Heart left ventricle (tissue), 16 donors: ENCODE measurements around the gene SORBS1. TPM values are rescaled to one million over a fixed set of nuclear protein-coding genes. Genes with fewer than 3 reads are reported as not detected.

Experiments used
- ATAC-seq, 4 donors: fragments of 200-7000 bp; cut with Tn5 transposase; one replicate each; pipeline ENCODE4 v1.9.1; 2020 to 2022; ENCODE audit warnings: moderate library complexity in 4 of 4, mild to moderate bottlenecking in 3 of 4, moderate number of reproducible peaks in 1 of 4
- DNase-seq, 5 donors: peaks; one replicate each; pipeline ENCODE4 v3.0.0-alpha.2; 2020
- H3K27ac ChIP-seq, 12 donors: fragments of 200-600 bp; sonication (generic) in 4 of 12; one replicate each; pipeline versions ENCODE4 v1.5.0 to v1.8.0; 2016 to 2022; ENCODE audit warnings: mild to moderate bottlenecking in 2 of 12
- H3K27me3 ChIP-seq, 9 donors: fragments of 200-600 bp; sonication (generic) in 2 of 9; one replicate each; pipeline versions ENCODE4 v1.5.1 to v1.8.0; 2016 to 2022; ENCODE audit warnings: mild to moderate bottlenecking in 3 of 9
- H3K36me3 ChIP-seq, 9 donors: fragments of 200-600 bp; sonication (generic) in 2 of 9; one replicate each; pipeline versions ENCODE4 v1.5.0 to v1.8.0; 2018 to 2022; ENCODE audit warnings: mild to moderate bottlenecking in 2 of 9
- H3K4me1 ChIP-seq, 12 donors: fragments of 200-600 bp; sonication (generic) in 4 of 12; one replicate each; pipeline versions ENCODE4 v1.5.0 to v1.8.0; 2016 to 2022; ENCODE audit warnings: mild to moderate bottlenecking in 3 of 12
- H3K4me3 ChIP-seq, 12 donors: fragments of 200-600 bp; sonication (generic) in 4 of 12; one replicate each; pipeline versions ENCODE4 v1.5.0 to v1.8.0; 2017 to 2022; ENCODE audit warnings: mild to moderate bottlenecking in 9 of 12, moderate library complexity in 4 of 12
- H3K9me3 ChIP-seq, 12 donors: fragments of 200-600 bp; sonication (generic) in 4 of 12; one replicate each; pipeline versions ENCODE4 v1.5.0 to v1.8.0; 2016 to 2022; ENCODE audit warnings: mild to moderate bottlenecking in 1 of 12
- POLR2A ChIP-seq, 2 donors: fragments of 450-650 bp; IDR thresholded peaks; one replicate each; pipeline ENCODE4 v1.6.1; 2017; ENCODE audit warnings: antibody characterized with exemption in 2 of 2, mild to moderate bottlenecking in 2 of 2, moderate library complexity in 2 of 2
- WGBS, 4 donors: extraction: QIAGEN DNeasy Blood & Tissue Kit in 2 of 4; methylation state at CpG; one replicate each; pipeline versions ENCODE4 v1.1.5 to v1.1.7; 2013 to 2018; 5-methylcytosine and 5-hydroxymethylcytosine counted together
- intact Hi-C, 10 donors: fragments of 100-400 bp; cut with DNase I; formaldehyde crosslinking; loops; one replicate each; pipeline versions ENCODE4 v1.11.1 to v1.14.2; 2022
- polyA plus RNA-seq, 2 donors: library from polyadenylated mRNA; stranded (reverse); fragments of 200-250 nt; gene quantifications; one replicate each; pipeline ENCODE4 v1.2.3, GENCODE V29; 2013
- total RNA-seq, 9 donors: library from RNA; depleted of rRNA in 2 of 9; stranded (reverse); fragments of >200 nt in 2 of 9; fragmentation: NEBNext Ultra II Directional in 3 of 9; extraction: Animal tissue kit (Norgen Biotek cat#: 25700) in 3 of 9; gene quantifications; one replicate each; pipeline versions ENCODE4 v1.1.0 to v1.2.4, GENCODE V29; 2016 to 2023
- TF ChIP-seq, protein P1 (sequence below), 12 donors: fragments of 200-600 bp; sonication (generic) in 4 of 12; IDR thresholded peaks; one replicate each; pipeline versions ENCODE4 v1.5.0 to v1.8.0; 2018 to 2022; ENCODE audit warnings: antibody characterized with exemption in 12 of 12, mild to moderate bottlenecking in 5 of 12
- donor health status: ischemic (EF 13 %, LVEDD 7.1; RV severe dilation, severe dysfunction).
- donor health status: healthy with polysubstance abuse.
- donor health status: DM: no; HTN: yes; CAD: no.
- donor health status: DM: no; HTN: no; CAD: no.
- donor health status: ischemic (EF 25% LVEDD 6.9; RV normal size, moderate dysfunction).
- donor health status: ischemic (EF 25% LVEDD 5.7; RV mildly dilated, moderate dysfunction).
- donor health status: healthy.
- donor health status: DM: yes; HTN: yes; CAD: no.
- donor health status: ischemic (EF 35%, LVEDD 5.7; RV mildly dilated, moderate dysfunction).
- donor health status: nonischemic (EF 11% LVEDD 7.7; RV severe dilation, severe dysfunction).
- donor health status: DM: yes; HTN: yes; CAD: no.
- donor health status: PGD.
- donor health status: ischemic (EF 29% LVEDD 5.4; RV normal size, mild dysfunction).
- donor health status: nonischemic (EF 23%, LVEDD 6.1; RV moderate dilation, normal function).

The SORBS1 gene
- total and polyA plus RNA-seq, 11 donors, result 355 to 1,440 (median 886) TPM

DNA sequence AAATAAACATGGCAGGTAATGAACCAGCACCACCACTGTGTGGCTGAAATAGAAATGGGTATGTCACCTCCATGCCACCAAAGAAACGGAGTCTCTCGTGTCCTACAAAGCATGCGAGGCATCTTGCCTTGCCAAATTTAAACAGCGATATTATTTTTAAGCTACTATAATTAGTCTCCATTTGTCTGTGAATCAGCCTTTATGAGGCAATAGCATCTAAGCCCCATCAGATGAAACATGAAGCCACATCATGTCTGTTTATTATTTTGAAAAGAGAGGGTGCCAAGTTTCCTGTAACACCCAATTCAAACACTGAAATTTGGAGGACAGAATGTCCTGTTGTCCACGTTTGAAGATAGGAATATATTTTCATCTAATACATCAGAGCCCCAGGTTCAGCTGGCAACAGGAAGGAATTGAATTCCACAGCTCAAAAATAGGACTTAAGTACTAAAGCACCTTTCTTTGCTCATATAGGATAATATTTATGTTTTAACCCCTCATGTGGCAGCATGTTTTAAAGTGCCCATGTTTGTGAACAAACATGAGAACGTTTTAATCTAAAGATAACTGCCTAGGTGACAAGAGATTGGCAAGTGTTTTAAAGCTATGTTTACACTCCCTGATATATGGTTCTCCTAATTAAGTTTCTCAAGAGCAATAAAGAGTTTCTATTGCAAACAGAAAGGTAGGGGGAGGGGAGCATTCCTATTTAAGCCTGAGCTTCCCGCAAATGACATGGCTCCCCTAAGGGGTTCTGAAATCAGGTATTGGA, 86.8 kb downstream of the SORBS1 start:
- intact Hi-C loops, result loop anchor here in 4 of 10 donors (2.0 to 5.0 kb wide), 5 partner anchors 24 to 128 kb away; partner anchors contain the start of gene SORBS1 (in 1 of the 4)
- WGBS, 4 donors, result 9 to 13% (median 12%) methylated on average over 7 of the region's 7 CpGs
- TF ChIP-seq, protein P1, sequence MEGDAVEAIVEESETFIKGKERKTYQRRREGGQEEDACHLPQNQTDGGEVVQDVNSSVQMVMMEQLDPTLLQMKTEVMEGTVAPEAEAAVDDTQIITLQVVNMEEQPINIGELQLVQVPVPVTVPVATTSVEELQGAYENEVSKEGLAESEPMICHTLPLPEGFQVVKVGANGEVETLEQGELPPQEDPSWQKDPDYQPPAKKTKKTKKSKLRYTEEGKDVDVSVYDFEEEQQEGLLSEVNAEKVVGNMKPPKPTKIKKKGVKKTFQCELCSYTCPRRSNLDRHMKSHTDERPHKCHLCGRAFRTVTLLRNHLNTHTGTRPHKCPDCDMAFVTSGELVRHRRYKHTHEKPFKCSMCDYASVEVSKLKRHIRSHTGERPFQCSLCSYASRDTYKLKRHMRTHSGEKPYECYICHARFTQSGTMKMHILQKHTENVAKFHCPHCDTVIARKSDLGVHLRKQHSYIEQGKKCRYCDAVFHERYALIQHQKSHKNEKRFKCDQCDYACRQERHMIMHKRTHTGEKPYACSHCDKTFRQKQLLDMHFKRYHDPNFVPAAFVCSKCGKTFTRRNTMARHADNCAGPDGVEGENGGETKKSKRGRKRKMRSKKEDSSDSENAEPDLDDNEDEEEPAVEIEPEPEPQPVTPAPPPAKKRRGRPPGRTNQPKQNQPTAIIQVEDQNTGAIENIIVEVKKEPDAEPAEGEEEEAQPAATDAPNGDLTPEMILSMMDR (IDR thresholded peaks at IDR 0.05), result peak in 4 of 12 donors; percentile 14 to 34 (median 24)
- peak in 1 of 2 donors; percentile 28 for TF ChIP-seq POLR2A (IDR thresholded peaks at IDR 0.05)

DNA sequence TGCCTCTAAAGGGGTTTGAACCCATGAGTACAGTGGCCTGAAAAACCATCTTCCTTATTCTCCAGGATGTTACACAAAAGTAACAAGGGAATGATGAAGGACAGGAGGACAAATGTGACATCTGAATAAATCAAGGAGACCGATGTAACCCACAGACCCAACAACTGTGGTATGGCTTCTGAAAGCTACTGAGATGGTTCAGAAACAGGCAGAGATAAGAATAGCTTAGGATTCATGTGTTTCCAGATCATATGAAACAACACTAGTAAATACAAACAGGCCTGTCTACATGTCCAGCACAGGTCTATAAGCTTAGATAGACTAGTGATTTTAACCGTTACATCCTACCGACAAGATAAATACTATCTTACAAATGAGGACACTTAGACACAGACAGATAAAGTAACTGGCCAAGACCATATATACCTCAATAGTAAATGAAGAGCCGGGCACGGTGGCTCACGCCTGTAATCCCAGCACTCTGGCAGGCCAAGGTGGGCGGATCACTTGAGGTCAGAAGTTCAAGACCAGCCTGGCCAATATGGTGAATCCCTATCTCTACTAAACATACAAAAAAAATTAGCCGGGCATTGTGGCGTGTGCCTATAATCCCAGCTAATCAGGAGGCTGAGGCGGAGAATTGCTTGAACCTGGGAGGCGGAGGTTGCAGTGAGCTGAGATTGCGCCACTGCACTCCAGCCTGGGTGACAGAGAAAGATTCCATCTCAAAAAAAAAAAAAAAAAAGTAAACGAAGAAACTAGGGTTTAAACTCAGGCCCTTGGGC, 88.7 kb downstream of the SORBS1 start:
- H3K4me1 ChIP-seq, result peaks cover 3 to 97% (median 61%) of the 10 kb centered on the region in 12 donors
- DNase-seq, result no peak
- 73 to 79% (median 78%) methylated on average over 13 of the region's 13 CpGs for WGBS, 4 donors
- no peak overlapping the region for H3K4me3 ChIP-seq
- no peaks in the 10 kb centered on the region for H3K9me3 ChIP-seq
- TF ChIP-seq POLR2A (IDR thresholded peaks at IDR 0.05), result no peak
- TF ChIP-seq, protein P1 (IDR thresholded peaks at IDR 0.05), result no peak
- no peak for ATAC-seq
- no peaks in the 10 kb centered on the region for H3K36me3 ChIP-seq
- H3K27me3 ChIP-seq, result no peaks in the 10 kb centered on the region
- intact Hi-C loops, result no loop called here
- peak overlapping the region; percentile 35 to 98 (median 92) for H3K27ac ChIP-seq

More for the DNA sequence above, 86.8 kb downstream of the SORBS1 start:
- DNase-seq (peak in 4 of 5 donors; percentile 40 to 57 (median 49)), ATAC-seq (peak; percentile 74 to 82 (median 79))
- Histone ChIP-seq H3K4me1 (peaks cover 10 to 97% (median 67%) of the 10 kb centered on the region in 12 donors), H3K36me3 (no peaks in the 10 kb centered on the region), H3K27ac (peak overlapping the region; percentile 81 to 98 (median 92)), H3K9me3 (no peaks in the 10 kb centered on the region), H3K27me3 (no peaks in the 10 kb centered on the region), H3K4me3 (peak overlapping the region in 1 of 12 donors; percentile 6)

DNA sequence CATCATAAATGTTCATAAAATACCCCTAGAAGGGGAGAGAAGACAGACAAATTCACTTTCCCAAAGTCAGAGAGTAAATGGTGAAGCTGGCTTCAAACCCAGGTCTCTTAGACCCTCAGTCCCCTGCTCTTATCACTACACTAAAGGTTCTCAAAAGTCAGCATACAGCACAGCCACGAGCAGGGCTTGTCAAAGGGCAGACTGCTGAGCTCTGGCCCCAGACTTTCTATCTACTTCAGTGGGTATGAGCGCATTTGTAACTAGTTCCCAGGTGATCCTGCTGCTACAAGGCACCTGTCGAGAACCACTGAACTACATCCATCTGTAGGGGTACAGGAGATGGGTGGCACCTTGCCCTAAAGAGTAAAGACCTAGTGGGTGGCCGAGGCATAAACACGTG, 91.5 kb downstream of the SORBS1 start:
- intact Hi-C loops, result loop anchor here in 2 of 10 donors (5.0 kb wide), 1 partner anchor 37 kb away; no protein-coding TSS in a partner anchor
- WGBS, 4 donors, result 70 to 86% (median 74%) methylated on average over 5 of the region's 5 CpGs
- no peaks in the 10 kb centered on the region for H3K27me3 ChIP-seq
- ATAC-seq (peak in 1 of 4 donors; percentile 42), DNase-seq (peak in 1 of 5 donors; percentile 51)
- no peak for TF ChIP-seq POLR2A (IDR thresholded peaks at IDR 0.05)
- TF ChIP-seq, protein P1 (IDR thresholded peaks at IDR 0.05), result no peak
- no peak overlapping the region for H3K4me3 ChIP-seq
- H3K27ac ChIP-seq, result peak overlapping the region in 11 of 12 donors; percentile 8 to 96 (median 91)
- no peaks in the 10 kb centered on the region for H3K9me3 ChIP-seq
- peaks cover 0 to 90% (median 46%) of the 10 kb centered on the region in 12 donors for H3K4me1 ChIP-seq
- H3K36me3 ChIP-seq, result no peaks in the 10 kb centered on the region
